CD4-positive, alpha-beta T cell treated with Interleukin-15 for 1 hour (primary cell): ENCODE data around the gene POLR1E.

Source experiments
- DNase-seq: peaks from one replicate; pipeline ENCODE4 v3.0.0-alpha.2; 2020

POLR1E gene

DNA sequence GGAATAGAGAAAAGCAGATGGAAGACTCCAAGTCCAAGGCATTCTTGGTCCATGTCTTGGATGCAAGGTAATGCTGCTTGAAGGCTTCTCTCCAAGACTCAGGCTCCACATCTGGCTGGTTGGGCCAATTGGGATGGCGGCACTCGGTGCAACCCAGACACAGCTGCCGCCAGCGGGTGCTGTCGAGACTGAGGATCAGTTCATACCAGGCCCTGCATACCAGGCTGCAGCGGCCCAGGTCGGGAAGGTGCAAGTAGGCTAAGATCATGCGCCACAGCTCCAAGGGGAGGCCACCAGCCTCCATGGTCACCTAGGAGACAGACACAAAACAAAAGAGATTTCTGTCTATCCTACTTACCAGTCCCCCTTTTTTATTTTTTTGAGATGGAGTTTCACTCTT, 55.7 kb downstream of the POLR1E start:
- no peak for DNase-seq

DNA sequence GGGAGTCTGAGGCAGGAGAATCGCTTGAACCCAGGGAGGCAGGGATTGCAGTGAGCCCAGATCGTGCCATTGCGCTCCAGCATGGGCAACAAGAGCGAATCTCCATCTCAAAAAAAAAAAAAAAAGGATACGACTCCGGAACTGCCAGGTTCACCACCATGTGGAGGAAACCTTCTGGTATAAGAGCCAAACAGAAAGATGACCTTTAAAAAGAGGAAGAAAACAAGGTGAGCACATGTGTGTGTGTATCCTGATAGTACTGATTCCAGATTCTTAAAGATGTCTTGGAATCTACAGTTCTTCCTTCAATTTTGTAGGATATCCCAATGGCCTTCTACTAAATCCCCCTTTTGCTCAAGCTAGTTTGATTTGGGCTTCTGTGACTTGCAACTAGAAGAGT, 56.7 kb downstream of the POLR1E start:
- DNase-seq = no peak

DNA sequence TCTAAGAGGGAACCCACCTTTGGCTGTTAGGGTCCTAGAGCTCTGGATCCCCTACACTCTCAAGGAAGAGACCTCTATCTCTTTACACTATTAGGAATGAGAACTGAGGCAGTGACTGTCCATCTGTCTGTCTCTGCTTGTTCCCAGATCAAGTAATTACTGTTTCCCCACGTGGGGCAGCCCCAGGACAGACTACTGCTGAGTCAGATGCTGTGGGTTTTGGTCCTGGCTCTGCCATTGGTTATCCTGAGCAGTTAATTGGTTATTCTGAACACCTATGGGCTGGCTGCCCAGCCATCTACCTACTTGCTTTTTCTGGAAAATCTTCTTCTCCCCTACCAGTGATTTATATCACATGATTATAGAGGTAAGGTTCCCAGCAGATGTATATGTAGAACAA, 57.1 kb downstream of the POLR1E start:
- DNase-seq = no peak

DNA sequence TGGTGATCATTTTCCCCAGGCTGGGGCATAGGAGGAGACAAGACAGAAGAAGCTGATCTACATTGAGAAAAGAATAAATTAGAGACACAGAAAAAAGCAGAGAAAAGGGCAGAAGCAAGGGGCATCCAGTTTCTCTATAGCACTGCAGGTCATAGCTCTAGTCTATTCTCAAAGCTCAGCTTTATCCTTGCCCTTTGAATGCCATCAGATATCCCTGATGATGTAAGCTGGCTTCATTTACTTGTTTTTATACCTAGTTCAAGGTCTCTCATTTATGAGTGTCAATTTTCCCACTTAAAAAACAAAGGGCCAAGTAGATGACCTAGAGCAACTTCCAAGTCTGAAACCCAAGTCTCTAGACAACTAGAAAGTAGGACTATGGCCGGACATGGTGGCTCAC, 57.7 kb downstream of the POLR1E start:
- DNase-seq = no peak

DNA sequence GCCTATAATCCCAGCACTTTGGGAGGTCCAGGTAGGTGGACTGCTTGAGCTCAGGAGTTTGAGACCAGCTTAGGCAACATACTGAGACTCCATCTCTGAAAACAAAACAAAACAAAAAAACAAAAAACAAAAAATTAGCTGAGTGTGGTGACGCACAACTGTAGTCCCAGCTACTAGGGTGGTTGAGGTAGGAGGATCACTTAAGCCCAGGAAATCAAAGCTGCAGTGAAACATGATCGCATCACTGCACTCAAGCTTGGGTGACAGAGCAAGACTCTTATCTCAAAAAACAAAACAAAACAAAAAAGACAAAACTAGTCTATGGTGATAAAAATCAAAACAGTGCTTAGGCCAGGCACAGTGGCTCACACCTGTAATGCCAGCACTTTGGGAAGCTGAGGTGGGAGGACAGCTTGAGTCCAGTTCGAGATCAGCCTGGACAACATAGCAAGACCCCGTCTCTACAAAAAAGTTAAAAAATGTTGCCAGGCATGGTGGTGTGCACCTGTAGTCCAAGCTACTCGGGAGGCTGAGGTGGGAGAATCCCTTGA, 61.7 kb downstream of the POLR1E start:
- DNase-seq = no peak

DNA sequence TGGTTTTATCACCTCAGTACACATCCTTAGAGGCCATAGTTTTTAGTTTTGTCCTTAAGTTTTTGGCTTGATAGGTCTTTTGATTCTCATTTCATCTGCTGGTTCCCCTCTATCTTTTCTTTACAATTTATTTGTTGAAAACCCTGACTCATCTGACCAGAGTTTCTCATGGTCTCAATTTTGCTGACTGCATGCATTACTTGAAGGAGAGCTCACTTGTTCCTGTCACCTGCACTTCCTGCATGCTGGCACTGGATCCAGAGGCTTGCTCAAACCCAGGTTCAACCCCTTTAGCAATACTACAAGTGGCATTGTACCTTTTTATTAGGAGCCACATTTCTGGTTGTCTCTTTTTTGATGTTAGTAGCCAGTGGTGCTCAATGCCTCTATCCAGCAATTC, 63.8 kb downstream of the POLR1E start:
- DNase-seq = no peak

DNA sequence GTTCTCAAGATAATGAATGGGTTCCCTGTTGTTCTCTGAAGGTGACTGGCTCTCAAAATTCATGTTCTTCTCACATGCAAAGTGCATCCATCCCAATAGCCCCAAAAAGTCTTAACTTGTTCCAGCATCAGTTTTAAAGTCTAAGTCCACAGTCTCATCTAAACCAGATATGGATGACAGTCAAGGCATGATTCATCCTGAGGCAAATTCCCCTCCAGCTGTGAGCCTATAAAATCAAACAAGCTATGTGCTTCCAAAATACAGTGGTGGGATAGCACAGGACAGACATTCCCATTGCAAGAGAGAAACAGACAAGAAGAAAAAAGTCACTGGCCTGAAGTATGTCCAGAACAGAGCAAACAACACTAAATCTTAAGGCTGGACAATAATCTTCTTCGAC, 65.0 kb downstream of the POLR1E start:
- no peak for DNase-seq

DNA sequence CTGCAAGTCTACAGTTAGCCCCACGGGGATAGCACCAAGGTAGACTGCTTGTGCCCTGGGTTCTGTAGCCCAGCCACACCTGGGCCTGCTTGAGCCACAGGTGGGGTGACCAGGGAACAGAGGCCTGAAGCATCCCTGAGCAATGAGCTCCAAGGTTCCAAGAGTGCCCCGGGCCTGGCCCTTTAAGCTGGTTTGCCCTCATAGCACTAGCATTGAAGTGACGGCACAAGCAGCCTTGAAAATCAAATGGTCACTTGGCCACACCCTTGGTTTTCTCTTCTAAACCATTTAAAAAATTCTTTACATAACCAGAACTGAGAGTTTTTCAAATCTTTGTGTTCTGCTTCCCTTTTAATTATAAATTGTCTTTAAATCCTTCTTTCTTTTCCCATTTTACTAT, 65.7 kb downstream of the POLR1E start:
- DNase-seq = no peak

DNA sequence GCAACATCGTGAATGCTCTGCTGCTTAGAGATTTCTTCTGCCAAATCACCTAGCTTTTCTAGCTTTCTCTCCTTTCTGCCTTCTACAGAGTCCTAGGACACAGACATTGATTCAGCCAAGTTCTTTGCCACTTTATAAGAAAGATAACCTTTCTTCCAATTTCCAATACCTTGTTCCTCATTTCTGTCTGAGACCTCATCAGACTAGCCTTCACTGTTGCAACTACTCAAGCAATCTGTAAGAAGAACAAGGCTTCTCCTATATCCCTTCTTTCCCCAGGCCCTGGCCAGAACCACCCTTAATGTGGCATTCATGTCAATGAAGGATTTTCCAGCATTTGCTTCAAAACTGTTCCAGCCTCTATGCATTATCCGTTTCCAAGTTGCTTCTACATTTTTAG, 66.1 kb downstream of the POLR1E start:
- DNase-seq = no peak
